GM23248 (cell line): ENCODE measurements around the gene GPATCH4.

Experiments
- EZH2 ChIP-seq: fragments of 200-600 bp; sonication (generic); IDR thresholded peaks from 2 replicates; pipeline ENCODE4 v1.6.1; 2018; ENCODE audit warnings: antibody characterized with exemption, mild to moderate bottlenecking; ENCODE audit not compliant: insufficient read depth, poor library complexity, severe bottlenecking
- EZH2phosphoT487 ChIP-seq: fragments of 200-600 bp; sonication (generic); IDR thresholded peaks from 2 replicates; pipeline ENCODE4 v1.6.1; 2018; ENCODE audit warnings: antibody characterized with exemption, moderate library complexity, mild to moderate bottlenecking, low read depth; ENCODE audit not compliant: insufficient read depth

DNA sequence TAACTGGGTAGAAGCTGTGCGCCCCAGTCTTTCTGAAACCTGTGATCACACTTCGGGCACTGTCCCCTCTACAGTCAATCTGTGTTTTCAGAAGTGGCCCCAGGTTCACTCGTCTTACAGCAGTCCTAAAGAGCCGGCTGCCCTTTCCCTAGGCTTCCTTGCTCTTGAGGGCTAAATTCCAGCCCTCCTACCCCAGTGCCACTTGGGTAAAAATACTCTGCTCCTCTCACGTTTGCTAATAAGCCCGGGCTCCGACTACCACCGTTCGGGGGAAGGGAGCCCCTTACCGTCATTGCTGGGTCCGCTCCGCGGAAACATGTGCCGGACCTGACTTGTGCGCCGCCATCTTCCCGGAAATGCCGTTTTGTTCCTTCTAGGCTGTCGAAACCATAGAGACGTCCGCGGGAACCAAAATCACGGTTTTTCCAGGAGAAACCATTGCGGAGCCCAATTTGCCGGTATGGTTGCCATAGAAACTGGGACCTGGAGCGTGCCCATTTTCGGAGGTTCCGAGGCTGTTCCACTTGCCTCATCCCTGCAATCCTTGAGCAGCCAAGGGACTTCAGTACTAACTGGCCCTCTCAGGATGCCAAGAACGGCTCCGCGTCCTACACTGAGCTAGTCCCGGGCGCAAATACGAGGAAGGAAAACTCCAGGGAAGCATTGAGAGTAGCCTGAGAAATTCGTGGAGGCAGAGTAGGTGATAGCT lies at the start of gene GPATCH4:
- no peak for TF ChIP-seq EZH2phosphoT487
- TF ChIP-seq EZH2, result no peak
